SHP77 (cell line): ENCODE measurements around the gene SHCBP1.

ENCODE experiments used
- DNase-seq, 2 experiments: peaks; one replicate each; lab custom pipeline; 2025; lab: John Stamatoyannopoulos, UW

Gene SHCBP1

GRCh38 chr16:46614006-46614405 is 7.2 kb downstream of the SHCBP1 start:
- no peak for DNase-seq

- DNase-seq: no peak
Measured at GRCh38 chr16:46613352-46613751, 7.8 kb downstream of the SHCBP1 start.

- DNase-seq: no peak
Measured at GRCh38 chr16:46612121-46612520, 9.1 kb downstream of the SHCBP1 start.

- DNase-seq: peak; percentile 31 to 36
Measured at GRCh38 chr16:46607529-46607928, 13.7 kb downstream of the SHCBP1 start.

- no peak for DNase-seq
Measured at GRCh38 chr16:46606231-46606630, 14.9 kb downstream of the SHCBP1 start.

- no peak for DNase-seq
Measured at GRCh38 chr16:46591257-46591656, 29.9 kb downstream of the SHCBP1 start.

- DNase-seq: no peak
Measured at GRCh38 chr16:46586011-46586577, 35.1 kb downstream of the SHCBP1 start.

- DNase-seq: no peak
Measured at GRCh38 chr16:46583036-46583435, 38.1 kb downstream of the SHCBP1 start.

- DNase-seq: no peak
Measured at GRCh38 chr16:46582313-46582712, 38.9 kb downstream of the SHCBP1 start.

- DNase-seq: no peak
Measured at GRCh38 chr16:46577988-46578579, 43.1 kb downstream of the SHCBP1 start.

- no peak for DNase-seq
Measured at GRCh38 chr16:46573834-46574159, 47.4 kb downstream of the SHCBP1 start.

GRCh38 chr16:46573008-46573833 is 48.0 kb downstream of the SHCBP1 start:
- DNase-seq: no peak

- no peak for DNase-seq
Measured at GRCh38 chr16:46569231-46569735, 51.9 kb downstream of the SHCBP1 start.

GRCh38 chr16:46568472-46569230 is 52.5 kb downstream of the SHCBP1 start:
- no peak for DNase-seq

GRCh38 chr16:46562979-46563378 is 58.2 kb downstream of the SHCBP1 start:
- no peak for DNase-seq

- DNase-seq: no peak
Measured at GRCh38 chr16:46558018-46558417, 63.2 kb downstream of the SHCBP1 start.

- DNase-seq: no peak
Measured at GRCh38 chr16:46555951-46556350, 65.2 kb downstream of the SHCBP1 start.

GRCh38 chr16:46554435-46554834 is 66.7 kb downstream of the SHCBP1 start:
- peak; percentile 73 to 78 for DNase-seq

GRCh38 chr16:46549477-46549876 is 71.7 kb downstream of the SHCBP1 start:
- DNase-seq: no peak
